HG03280 (cell line): ENCODE results near the gene KLHL22.
"Not testable (repeated sequence)": the region's sequence is repeated elsewhere in the genome, so short reads cannot be mapped to it uniquely, and the experiment has no call there.

Experiments used
- ATAC-seq: cut with Tn5 transposase; IDR thresholded peaks from one replicate; pipeline ENCODE4 v1.9.1; 2021; ENCODE audit warnings: mild to moderate bottlenecking, moderate library complexity; ENCODE audit not compliant: unreplicated experiment

The KLHL22 gene

GRCh38 chr22:20504293-20504922 is 8.8 kb upstream of the KLHL22 start:
- ATAC-seq, result not testable (repeated sequence)

GRCh38 chr22:20503816-20504215 is 8.2 kb upstream of the KLHL22 start:
- ATAC-seq, result no peak

GRCh38 chr22:20499769-20500168 is 4.2 kb upstream of the KLHL22 start:
- no peak for ATAC-seq

- ATAC-seq, result no peak
Observed at GRCh38 chr22:20498913-20499312, 3.3 kb upstream of the KLHL22 start.

GRCh38 chr22:20497426-20497825 is 1.8 kb upstream of the KLHL22 start:
- no peak for ATAC-seq

GRCh38 chr22:20495861-20496681 is 476 bp upstream of the KLHL22 start:
- peak; percentile 86 for ATAC-seq

GRCh38 chr22:20491346-20491745 is 4.2 kb downstream of the KLHL22 start:
- ATAC-seq, result no peak

GRCh38 chr22:20490941-20491307 is 4.7 kb downstream of the KLHL22 start:
- no peak for ATAC-seq

GRCh38 chr22:20490183-20490940 is 5.2 kb downstream of the KLHL22 start:
- no peak for ATAC-seq

- no peak for ATAC-seq
Observed at GRCh38 chr22:20488946-20489345, 6.6 kb downstream of the KLHL22 start.

GRCh38 chr22:20487715-20488114 is 7.9 kb downstream of the KLHL22 start:
- no peak for ATAC-seq

- no peak for ATAC-seq
Observed at GRCh38 chr22:20486229-20486628, 9.4 kb downstream of the KLHL22 start.

- ATAC-seq, result no peak
Observed at GRCh38 chr22:20484948-20485683, 10.5 kb downstream of the KLHL22 start.

- no peak for ATAC-seq
Observed at GRCh38 chr22:20483771-20484170, 11.8 kb downstream of the KLHL22 start.

GRCh38 chr22:20483143-20483506 is 12.5 kb downstream of the KLHL22 start:
- not testable (repeated sequence) for ATAC-seq

GRCh38 chr22:20479612-20480196 is 15.9 kb downstream of the KLHL22 start:
- ATAC-seq, result no peak

- not testable (repeated sequence) for ATAC-seq
Observed at GRCh38 chr22:20478059-20478458, 17.5 kb downstream of the KLHL22 start.

- not testable (repeated sequence) for ATAC-seq
Observed at GRCh38 chr22:20475569-20475968, 20.0 kb downstream of the KLHL22 start.

- no peak for ATAC-seq
Observed at GRCh38 chr22:20475115-20475436, 20.5 kb downstream of the KLHL22 start.

- ATAC-seq, result no peak
Observed at GRCh38 chr22:20472629-20473442, 22.8 kb downstream of the KLHL22 start.
